ENCODE results near the gene MMP24. TPM values are rescaled to one million over a fixed set of nuclear protein-coding genes. Genes with fewer than 3 reads are reported as not detected.

The MMP24 gene
- total and polyA plus RNA-seq, 2 of the 13 experiments (the other 11 are each of a cell fraction or from before 2014, with no cell fraction given) = 0.29 to 0.35 TPM

DNA sequence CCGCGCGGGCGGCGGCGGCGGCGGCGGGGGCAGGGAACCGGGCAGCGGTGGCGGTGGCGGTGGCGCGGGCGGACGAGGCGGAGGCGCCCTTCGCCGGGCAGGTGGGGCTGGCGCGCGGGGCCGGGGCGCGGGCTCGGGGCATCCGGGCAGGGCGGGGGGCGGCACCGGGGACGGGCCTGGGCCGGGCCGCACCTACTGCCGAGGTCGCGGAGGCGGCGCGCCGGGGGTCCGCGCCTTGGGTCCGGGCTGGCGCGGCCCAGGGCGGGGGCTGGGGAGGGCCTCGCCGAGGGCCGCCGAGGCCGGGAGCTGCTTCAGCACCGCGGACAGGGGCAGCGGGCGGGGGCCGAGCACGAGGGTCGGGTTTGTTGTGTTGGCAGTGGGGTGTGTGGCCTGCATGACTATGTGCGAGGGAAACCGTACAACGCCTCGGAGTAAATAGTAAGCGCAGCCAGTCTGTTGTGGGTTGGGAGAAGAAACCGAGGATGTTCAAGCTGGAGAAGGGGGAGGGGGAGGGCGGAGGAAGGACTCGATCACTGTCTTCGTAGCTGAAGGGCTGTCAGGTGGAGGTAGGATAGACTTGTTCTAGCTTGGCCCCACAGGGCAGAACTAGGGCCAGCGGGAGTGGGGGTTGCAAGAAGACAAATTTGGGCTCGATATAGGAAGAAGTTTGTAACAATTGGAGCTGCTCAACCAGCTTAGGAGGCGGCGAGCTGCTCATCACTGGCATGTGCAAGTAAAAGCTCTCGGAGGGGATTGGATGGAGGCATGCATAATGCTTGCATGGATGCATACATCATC is 593 bp downstream of the MMP24 start (continued):
- TF ChIP-seq, protein P1, sequence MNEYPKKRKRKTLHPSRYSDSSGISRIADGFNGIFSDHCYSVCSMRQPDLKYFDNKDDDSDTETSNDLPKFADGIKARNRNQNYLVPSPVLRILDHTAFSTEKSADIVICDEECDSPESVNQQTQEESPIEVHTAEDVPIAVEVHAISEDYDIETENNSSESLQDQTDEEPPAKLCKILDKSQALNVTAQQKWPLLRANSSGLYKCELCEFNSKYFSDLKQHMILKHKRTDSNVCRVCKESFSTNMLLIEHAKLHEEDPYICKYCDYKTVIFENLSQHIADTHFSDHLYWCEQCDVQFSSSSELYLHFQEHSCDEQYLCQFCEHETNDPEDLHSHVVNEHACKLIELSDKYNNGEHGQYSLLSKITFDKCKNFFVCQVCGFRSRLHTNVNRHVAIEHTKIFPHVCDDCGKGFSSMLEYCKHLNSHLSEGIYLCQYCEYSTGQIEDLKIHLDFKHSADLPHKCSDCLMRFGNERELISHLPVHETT (CRISPR knock-in tag; conservative IDR thresholded peaks at IDR 0.05) = peak; percentile 91
- TF ChIP-seq THYN1 (CRISPR knock-in tag; IDR thresholded peaks at IDR 0.05; ENCODE audit: borderline replicate concordance, low read depth) (no peak), TBL1XR1 (IDR thresholded peaks at IDR 0.05; ENCODE audit: borderline replicate concordance, low read length, partially characterized antibody) (no peak), ZFX (CRISPR knock-in tag; IDR thresholded peaks at IDR 0.05; ENCODE audit: low read depth) (peak; percentile 67), CHD4 (IDR thresholded peaks at IDR 0.05; ENCODE audit: borderline replicate concordance, low read length) (no peak), ZNF564 (CRISPR knock-in tag; IDR thresholded peaks at IDR 0.05) (peak; percentile 94; the same call in 1 of the 2 replicates), ZNF75D (CRISPR knock-in tag; IDR thresholded peaks at IDR 0.05; ENCODE audit: borderline replicate concordance) (no peak; the same call in 1 of the 2 replicates), ZBTB7B (CRISPR knock-in tag; IDR thresholded peaks at IDR 0.05) (peak; percentile 88)
- TF ChIP-seq, protein P2, sequence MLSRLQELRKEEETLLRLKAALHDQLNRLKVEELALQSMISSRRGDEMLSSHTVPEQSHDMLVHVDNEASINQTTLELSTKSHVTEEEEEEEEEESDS (CRISPR knock-in tag; IDR thresholded peaks at IDR 0.05; ENCODE audit: borderline replicate concordance) = 0 out of 2 replicates have a peak, but pooled peaks have one; percentile 84
- TF ChIP-seq, protein P3, sequence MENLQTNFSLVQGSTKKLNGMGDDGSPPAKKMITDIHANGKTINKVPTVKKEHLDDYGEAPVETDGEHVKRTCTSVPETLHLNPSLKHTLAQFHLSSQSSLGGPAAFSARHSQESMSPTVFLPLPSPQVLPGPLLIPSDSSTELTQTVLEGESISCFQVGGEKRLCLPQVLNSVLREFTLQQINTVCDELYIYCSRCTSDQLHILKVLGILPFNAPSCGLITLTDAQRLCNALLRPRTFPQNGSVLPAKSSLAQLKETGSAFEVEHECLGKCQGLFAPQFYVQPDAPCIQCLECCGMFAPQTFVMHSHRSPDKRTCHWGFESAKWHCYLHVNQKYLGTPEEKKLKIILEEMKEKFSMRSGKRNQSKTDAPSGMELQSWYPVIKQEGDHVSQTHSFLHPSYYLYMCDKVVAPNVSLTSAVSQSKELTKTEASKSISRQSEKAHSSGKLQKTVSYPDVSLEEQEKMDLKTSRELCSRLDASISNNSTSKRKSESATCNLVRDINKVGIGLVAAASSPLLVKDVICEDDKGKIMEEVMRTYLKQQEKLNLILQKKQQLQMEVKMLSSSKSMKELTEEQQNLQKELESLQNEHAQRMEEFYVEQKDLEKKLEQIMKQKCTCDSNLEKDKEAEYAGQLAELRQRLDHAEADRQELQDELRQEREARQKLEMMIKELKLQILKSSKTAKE (CRISPR knock-in tag; IDR thresholded peaks at IDR 0.05; ENCODE audit: borderline replicate concordance) = peak; percentile 32; the same call in 1 of the 2 replicates
- TF ChIP-seq, protein P4, sequence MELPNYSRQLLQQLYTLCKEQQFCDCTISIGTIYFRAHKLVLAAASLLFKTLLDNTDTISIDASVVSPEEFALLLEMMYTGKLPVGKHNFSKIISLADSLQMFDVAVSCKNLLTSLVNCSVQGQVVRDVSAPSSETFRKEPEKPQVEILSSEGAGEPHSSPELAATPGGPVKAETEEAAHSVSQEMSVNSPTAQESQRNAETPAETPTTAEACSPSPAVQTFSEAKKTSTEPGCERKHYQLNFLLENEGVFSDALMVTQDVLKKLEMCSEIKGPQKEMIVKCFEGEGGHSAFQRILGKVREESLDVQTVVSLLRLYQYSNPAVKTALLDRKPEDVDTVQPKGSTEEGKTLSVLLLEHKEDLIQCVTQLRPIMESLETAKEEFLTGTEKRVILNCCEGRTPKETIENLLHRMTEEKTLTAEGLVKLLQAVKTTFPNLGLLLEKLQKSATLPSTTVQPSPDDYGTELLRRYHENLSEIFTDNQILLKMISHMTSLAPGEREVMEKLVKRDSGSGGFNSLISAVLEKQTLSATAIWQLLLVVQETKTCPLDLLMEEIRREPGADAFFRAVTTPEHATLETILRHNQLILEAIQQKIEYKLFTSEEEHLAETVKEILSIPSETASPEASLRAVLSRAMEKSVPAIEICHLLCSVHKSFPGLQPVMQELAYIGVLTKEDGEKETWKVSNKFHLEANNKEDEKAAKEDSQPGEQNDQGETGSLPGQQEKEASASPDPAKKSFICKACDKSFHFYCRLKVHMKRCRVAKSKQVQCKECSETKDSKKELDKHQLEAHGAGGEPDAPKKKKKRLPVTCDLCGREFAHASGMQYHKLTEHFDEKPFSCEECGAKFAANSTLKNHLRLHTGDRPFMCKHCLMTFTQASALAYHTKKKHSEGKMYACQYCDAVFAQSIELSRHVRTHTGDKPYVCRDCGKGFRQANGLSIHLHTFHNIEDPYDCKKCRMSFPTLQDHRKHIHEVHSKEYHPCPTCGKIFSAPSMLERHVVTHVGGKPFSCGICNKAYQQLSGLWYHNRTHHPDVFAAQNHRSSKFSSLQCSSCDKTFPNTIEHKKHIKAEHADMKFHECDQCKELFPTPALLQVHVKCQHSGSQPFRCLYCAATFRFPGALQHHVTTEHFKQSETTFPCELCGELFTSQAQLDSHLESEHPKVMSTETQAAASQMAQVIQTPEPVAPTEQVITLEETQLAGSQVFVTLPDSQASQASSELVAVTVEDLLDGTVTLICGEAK (IDR thresholded peaks at IDR 0.05) = no peak
- TF ChIP-seq, protein P4 (CRISPR knock-in tag; IDR thresholded peaks at IDR 0.05) = peak; percentile 84
- TF ChIP-seq, protein P5, sequence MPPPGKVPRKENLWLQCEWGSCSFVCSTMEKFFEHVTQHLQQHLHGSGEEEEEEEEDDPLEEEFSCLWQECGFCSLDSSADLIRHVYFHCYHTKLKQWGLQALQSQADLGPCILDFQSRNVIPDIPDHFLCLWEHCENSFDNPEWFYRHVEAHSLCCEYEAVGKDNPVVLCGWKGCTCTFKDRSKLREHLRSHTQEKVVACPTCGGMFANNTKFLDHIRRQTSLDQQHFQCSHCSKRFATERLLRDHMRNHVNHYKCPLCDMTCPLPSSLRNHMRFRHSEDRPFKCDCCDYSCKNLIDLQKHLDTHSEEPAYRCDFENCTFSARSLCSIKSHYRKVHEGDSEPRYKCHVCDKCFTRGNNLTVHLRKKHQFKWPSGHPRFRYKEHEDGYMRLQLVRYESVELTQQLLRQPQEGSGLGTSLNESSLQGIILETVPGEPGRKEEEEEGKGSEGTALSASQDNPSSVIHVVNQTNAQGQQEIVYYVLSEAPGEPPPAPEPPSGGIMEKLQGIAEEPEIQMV (CRISPR knock-in tag; IDR thresholded peaks at IDR 0.05; ENCODE audit: low read depth) = peak; percentile 90; the same call in 1 of the 2 replicates

Measured in HepG2 (cell line).